Vein endothelial cell (primary cell): Measurements from ENCODE around the gene RABL2B. TPM values are rescaled to one million over a fixed set of nuclear protein-coding genes. Genes with fewer than 3 reads are reported as not detected.

Experiments
- total RNA-seq: library from RNA; depleted of rRNA; stranded (reverse); fragments of >200 nt; gene quantifications from 2 replicates; pipeline ENCODE4 v1.2.3, GENCODE V29; 2012

Gene RABL2B
- total RNA-seq: 13.5 and 16.0 TPM in 2 replicates

DNA sequence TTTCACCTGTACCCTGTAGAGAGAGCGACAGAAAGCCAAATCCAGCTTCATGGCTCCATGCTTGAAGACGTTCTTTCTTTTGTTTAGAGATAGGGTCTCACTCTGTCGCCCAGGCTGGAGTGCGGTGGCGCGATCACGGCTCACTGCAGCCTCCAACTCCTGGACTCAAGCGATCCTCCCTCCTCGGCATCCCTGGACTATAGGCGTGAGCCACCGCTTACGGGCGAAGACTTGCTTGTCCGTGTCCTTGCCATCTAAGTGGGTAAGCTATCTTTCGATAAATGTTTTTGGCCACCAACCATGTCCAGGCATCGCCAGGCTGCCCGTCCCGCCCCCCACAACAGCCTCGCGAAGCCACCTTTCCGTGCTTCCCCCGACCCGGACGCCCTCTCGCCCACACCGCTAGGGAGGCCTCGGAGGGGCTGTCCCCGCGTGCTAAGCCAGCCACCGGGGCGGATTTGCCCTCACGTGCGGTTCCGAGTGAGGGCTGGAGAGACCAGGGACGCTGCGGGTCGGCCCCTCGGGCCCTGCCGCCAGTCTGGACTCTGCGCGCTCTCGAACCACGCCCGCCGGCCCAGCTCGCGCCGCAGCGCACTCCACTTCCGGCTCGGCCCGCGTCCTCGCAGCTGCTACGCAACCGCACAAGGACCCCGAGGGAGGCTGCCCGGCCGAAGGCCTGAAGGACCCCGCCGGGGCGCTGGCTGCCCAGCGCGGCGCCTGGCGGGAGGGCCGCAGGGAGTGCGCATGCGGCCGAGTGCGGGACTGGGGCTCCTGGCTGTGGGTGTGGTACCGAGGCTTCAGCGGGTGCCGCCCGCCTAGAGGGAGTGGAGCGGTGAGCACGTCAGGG is at the start of gene RABL2B:
TSS of gene RABL2B (minus strand) at position 604 of the 847 bp plus-strand sequence. CDS start 1,342 bp downstream, outside the sequence.

GRCh38 chr22:50737728-50738648 is 45.4 kb downstream of the RABL2B start, which contains the start of gene ACR:
TSS of gene ACR (plus strand) at chr22:50738204. CDS start at chr22:50738236, 32 bp downstream.

Other genes starting within 250 kb of the RABL2B start
- under 0.01 TPM in 1 of 2 replicates, not detected in the other for gene KLHDC7B, start 237.7 kb downstream of the RABL2B start, total RNA-seq
- gene SYCE3, start 220.7 kb downstream of the RABL2B start, total RNA-seq: not detected in 2 replicates
- 2.0 and 2.5 TPM in 2 replicates for gene CPT1B, start 205.2 kb downstream of the RABL2B start, total RNA-seq
- gene CHKB, start 200.8 kb downstream of the RABL2B start, total RNA-seq: 32.6 and 36.6 TPM in 2 replicates
- 0.10 and 0.33 TPM in 2 replicates for gene MAPK8IP2, start 182.8 kb downstream of the RABL2B start, total RNA-seq
- 20.8 and 41.5 TPM in 2 replicates for gene ARSA, start 155.5 kb downstream of the RABL2B start, total RNA-seq
- 29.8 and 43.8 TPM in 2 replicates for gene SHANK3, start 110.8 kb downstream of the RABL2B start, total RNA-seq
- 0.38 and 1.3 TPM in 2 replicates for gene ACR, start 45.4 kb downstream of the RABL2B start, total RNA-seq